CD8-positive, alpha-beta memory T cell (primary cell): Measurements from ENCODE around the gene PHLPP2. TPM values are rescaled to one million over a fixed set of nuclear protein-coding genes. Genes with fewer than 3 reads are reported as not detected.
A peak's percentile ranks its signal among the peaks of the same experiment; 100 is the strongest.

Source experiments
- CTCF ChIA-PET: fragments of 350-600 bp; sonication (Branson Sonifier 250); formaldehyde crosslinking; loops from one replicate; lab custom pipeline; 2021; ENCODE audit warnings: antibody characterized with exemption; lab: Charles Lee
- POLR2A ChIA-PET: fragments of 350-600 bp; sonication (Branson Sonifier 250); formaldehyde crosslinking; loops from one replicate; lab custom pipeline; 2021; ENCODE audit warnings: antibody characterized with exemption; lab: Charles Lee
- DNase-seq, 5 donors: peaks; one replicate each; pipeline versions ENCODE4 v3.0.0 to v3.0.0-alpha.2; 2020 to 2022; ENCODE audit warnings: mixed read lengths in 1 of 5
- H3K27ac ChIP-seq: one replicate; pipeline ENCODE4 v1.7.0; 2013; ENCODE audit warnings: low read depth, mild to moderate bottlenecking, low read length, moderate library complexity
- H3K27me3 ChIP-seq: 2 replicates; pipeline ENCODE4 v1.7.0; 2013; ENCODE audit warnings: low read length, mild to moderate bottlenecking; ENCODE audit not compliant: insufficient read depth, poor library complexity, severe bottlenecking
- H3K36me3 ChIP-seq: 2 replicates; pipeline ENCODE4 v1.7.0; 2013; ENCODE audit warnings: mild to moderate bottlenecking, low read length, moderate library complexity; ENCODE audit not compliant: insufficient read depth
- H3K4me1 ChIP-seq: 2 replicates; pipeline ENCODE4 v1.7.0; 2013; ENCODE audit warnings: mild to moderate bottlenecking, low read length, moderate library complexity; ENCODE audit not compliant: insufficient read depth
- H3K4me3 ChIP-seq: 2 replicates; pipeline ENCODE4 v1.7.0; 2013; ENCODE audit warnings: mild to moderate bottlenecking, low read length
- H3K9me3 ChIP-seq: 2 replicates; pipeline ENCODE4 v1.7.0; 2013; ENCODE audit warnings: mild to moderate bottlenecking, low read length
- H3K27ac Mint-ChIP-seq, 8 donors: one replicate each; pipeline ENCODE4 v1.8.0; 2020 to 2021; ENCODE audit warnings: mixed read lengths in 8 of 8, mild to moderate bottlenecking in 6 of 8, inconsistent platforms in 3 of 8, moderate library complexity in 3 of 8
- H3K27me3 Mint-ChIP-seq, 2 donors: one replicate each; pipeline ENCODE4 v1.8.0; 2020 to 2021; ENCODE audit warnings: mixed read lengths in 2 of 2, mild to moderate bottlenecking in 1 of 2, moderate library complexity in 1 of 2
- H3K36me3 Mint-ChIP-seq, 3 donors: one replicate each; pipeline ENCODE4 v1.8.0; 2020 to 2021; ENCODE audit warnings: mixed read lengths in 3 of 3, inconsistent platforms in 1 of 3, mild to moderate bottlenecking in 1 of 3
- H3K4me1 Mint-ChIP-seq, 3 donors: one replicate each; pipeline ENCODE4 v1.8.0; 2020 to 2021; ENCODE audit warnings: mixed read lengths in 3 of 3, inconsistent platforms in 1 of 3, mild to moderate bottlenecking in 1 of 3
- H3K4me3 Mint-ChIP-seq, 7 donors: one replicate each; pipeline ENCODE4 v1.8.0; 2020 to 2021; ENCODE audit warnings: mixed read lengths in 7 of 7, mild to moderate bottlenecking in 6 of 7, moderate library complexity in 4 of 7, inconsistent platforms in 2 of 7
- H3K9me3 Mint-ChIP-seq, 5 donors: one replicate each; pipeline ENCODE4 v1.8.0; 2020 to 2022; ENCODE audit warnings: mixed read lengths in 5 of 5, mild to moderate bottlenecking in 3 of 5, moderate library complexity in 2 of 5, inconsistent platforms in 1 of 5
- polyA plus RNA-seq: library from polyadenylated mRNA; unstranded; fragments of 300-500 nt; fragmentation: Illumina TruSeq; gene quantifications from one replicate; pipeline ENCODE4 v1.2.3, GENCODE V29; 2021
- total RNA-seq, 2 experiments: library from RNA; stranded (reverse); gene quantifications; one replicate each; pipeline ENCODE4 v1.2.3, GENCODE V29; 2021

PHLPP2 gene, protein sequence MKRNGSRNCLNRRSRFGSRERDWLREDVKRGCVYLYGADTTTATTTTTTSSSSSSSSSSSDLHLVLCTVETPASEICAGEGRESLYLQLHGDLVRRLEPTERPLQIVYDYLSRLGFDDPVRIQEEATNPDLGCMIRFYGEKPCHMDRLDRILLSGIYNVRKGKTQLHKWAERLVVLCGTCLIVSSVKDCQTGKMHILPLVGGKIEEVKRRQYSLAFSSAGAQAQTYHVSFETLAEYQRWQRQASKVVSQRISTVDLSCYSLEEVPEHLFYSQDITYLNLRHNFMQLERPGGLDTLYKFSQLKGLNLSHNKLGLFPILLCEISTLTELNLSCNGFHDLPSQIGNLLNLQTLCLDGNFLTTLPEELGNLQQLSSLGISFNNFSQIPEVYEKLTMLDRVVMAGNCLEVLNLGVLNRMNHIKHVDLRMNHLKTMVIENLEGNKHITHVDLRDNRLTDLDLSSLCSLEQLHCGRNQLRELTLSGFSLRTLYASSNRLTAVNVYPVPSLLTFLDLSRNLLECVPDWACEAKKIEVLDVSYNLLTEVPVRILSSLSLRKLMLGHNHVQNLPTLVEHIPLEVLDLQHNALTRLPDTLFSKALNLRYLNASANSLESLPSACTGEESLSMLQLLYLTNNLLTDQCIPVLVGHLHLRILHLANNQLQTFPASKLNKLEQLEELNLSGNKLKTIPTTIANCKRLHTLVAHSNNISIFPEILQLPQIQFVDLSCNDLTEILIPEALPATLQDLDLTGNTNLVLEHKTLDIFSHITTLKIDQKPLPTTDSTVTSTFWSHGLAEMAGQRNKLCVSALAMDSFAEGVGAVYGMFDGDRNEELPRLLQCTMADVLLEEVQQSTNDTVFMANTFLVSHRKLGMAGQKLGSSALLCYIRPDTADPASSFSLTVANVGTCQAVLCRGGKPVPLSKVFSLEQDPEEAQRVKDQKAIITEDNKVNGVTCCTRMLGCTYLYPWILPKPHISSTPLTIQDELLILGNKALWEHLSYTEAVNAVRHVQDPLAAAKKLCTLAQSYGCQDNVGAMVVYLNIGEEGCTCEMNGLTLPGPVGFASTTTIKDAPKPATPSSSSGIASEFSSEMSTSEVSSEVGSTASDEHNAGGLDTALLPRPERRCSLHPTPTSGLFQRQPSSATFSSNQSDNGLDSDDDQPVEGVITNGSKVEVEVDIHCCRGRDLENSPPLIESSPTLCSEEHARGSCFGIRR (N-terminal part only)
- 10 to 100 TPM; 14.3 to 14.4 TPM for total RNA-seq
- 1.7 TPM for polyA plus RNA-seq

GRCh38 chr16:71724320-71724751 lies at the start of gene PHLPP2:
PHLPP2 (minus strand) TSS chr16:71724701; CDS start chr16:71714795, 9,906 bp downstream.
- Histone ChIP-seq H3K4me3 (peak within 1 kb of the TSS; percentile 43), H3K27me3 (no peaks in the 10 kb centered on the region), H3K36me3 (no peaks in the 10 kb centered on the region), H3K4me1 (peaks cover 6% of the 10 kb centered on the region), H3K9me3 (no peaks in the 10 kb centered on the region), H3K27ac (peak within 1 kb of the TSS; percentile 51)
- no peak for DNase-seq
- H3K4me1 Mint-ChIP-seq = peaks cover 13 to 19% (median 18%) of the 10 kb centered on the region in 3 donors
- peaks cover 0 to 5% (median 0%) of the 10 kb centered on the region in 3 donors for H3K36me3 Mint-ChIP-seq
- H3K9me3 Mint-ChIP-seq = no peaks in the 10 kb centered on the region
- peak within 1 kb of the TSS; percentile 51 to 95 (median 86) for H3K27ac Mint-ChIP-seq
- ChIA-PET POLR2A (no interaction called here), CTCF (no interaction called here)
- H3K4me3 Mint-ChIP-seq = peak within 1 kb of the TSS; percentile 80 to 89 (median 86)
- no peaks in the 10 kb centered on the region for H3K27me3 Mint-ChIP-seq

- Histone ChIP-seq H3K36me3 (peaks cover 18% of the 10 kb centered on the region), H3K4me1 (no peaks in the 10 kb centered on the region), H3K4me3 (no peak overlapping the region), H3K27me3 (no peaks in the 10 kb centered on the region), H3K9me3 (no peaks in the 10 kb centered on the region), H3K27ac (no peak overlapping the region)
- Mint-ChIP-seq H3K27me3 (no peaks in the 10 kb centered on the region), H3K4me1 (peaks cover 11 to 26% (median 24%) of the 10 kb centered on the region in 3 donors), H3K27ac (peak overlapping the region in 1 of 8 donors; percentile 46), H3K36me3 (peaks cover 3 to 75% (median 14%) of the 10 kb centered on the region in 3 donors), H3K9me3 (no peaks in the 10 kb centered on the region), H3K4me3 (no peak overlapping the region)
- POLR2A ChIA-PET = no interaction called here
- CTCF ChIA-PET = interaction anchor here (1.1 kb wide), 1 partner anchor 12 kb away, joined by 3 read pairs; no protein-coding TSS in a partner anchor
- DNase-seq = no peak
Measured at GRCh38 chr16:71771571-71771970, 47.1 kb upstream of the PHLPP2 start.

- no peaks in the 10 kb centered on the region for H3K27me3 ChIP-seq
- no peak for DNase-seq
- H3K9me3 ChIP-seq = no peaks in the 10 kb centered on the region
- Mint-ChIP-seq H3K27ac (peak overlapping the region in 1 of 8 donors; percentile 44), H3K4me1 (peaks cover 3 to 20% (median 10%) of the 10 kb centered on the region in 3 donors), H3K9me3 (no peaks in the 10 kb centered on the region), H3K36me3 (peaks cover 3 to 78% (median 13%) of the 10 kb centered on the region in 3 donors), H3K4me3 (no peak overlapping the region), H3K27me3 (no peaks in the 10 kb centered on the region)
- ChIA-PET POLR2A (no interaction called here), CTCF (interaction anchor here (1.1 to 1.2 kb wide), 2 partner anchors 9 to 86 kb away, joined by 3 to 4 read pairs; no protein-coding TSS in a partner anchor)
- no peak overlapping the region for H3K4me3 ChIP-seq
- H3K4me1 ChIP-seq = no peaks in the 10 kb centered on the region
- H3K36me3 ChIP-seq = peaks cover 20% of the 10 kb centered on the region
- no peak overlapping the region for H3K27ac ChIP-seq
Measured at GRCh38 chr16:71769222-71769621, 44.7 kb upstream of the PHLPP2 start.

GRCh38 chr16:71767060-71767900 lies 42.8 kb upstream of the PHLPP2 start:
- Histone ChIP-seq H3K36me3 (peaks cover 33% of the 10 kb centered on the region), H3K4me1 (no peaks in the 10 kb centered on the region), H3K27me3 (no peaks in the 10 kb centered on the region), H3K27ac (no peak overlapping the region), H3K9me3 (no peaks in the 10 kb centered on the region), H3K4me3 (no peak overlapping the region)
- Mint-ChIP-seq H3K9me3 (no peaks in the 10 kb centered on the region), H3K4me3 (no peak overlapping the region), H3K27me3 (no peaks in the 10 kb centered on the region), H3K27ac (peak overlapping the region in 5 of 8 donors; percentile 24 to 69 (median 39)), H3K4me1 (peaks cover 3 to 20% (median 10%) of the 10 kb centered on the region in 3 donors), H3K36me3 (peaks cover 3 to 84% (median 20%) of the 10 kb centered on the region in 3 donors)
- ChIA-PET CTCF (no interaction called here), POLR2A (no interaction called here)
- DNase-seq = no peak

DNA sequence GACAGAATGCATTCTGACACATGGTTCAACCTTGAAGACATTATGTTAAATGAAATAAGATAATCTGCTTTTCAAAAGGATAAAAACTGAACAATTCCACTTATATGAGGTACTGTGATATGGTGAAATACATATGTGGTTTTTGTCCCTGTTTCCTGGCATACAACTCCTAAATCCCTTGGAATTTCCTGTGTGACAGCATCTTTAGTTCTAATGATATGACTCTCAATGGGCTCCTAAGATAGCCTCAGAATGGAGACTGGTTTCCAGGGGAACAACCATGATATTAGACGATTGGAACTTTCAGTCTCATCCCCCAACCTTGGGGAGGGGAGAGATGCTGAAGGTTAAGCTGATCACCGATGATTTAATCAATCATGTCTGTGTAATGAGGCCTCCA lies 37.7 kb upstream of the PHLPP2 start:
- peak overlapping the region in 1 of 8 donors; percentile 44 for H3K27ac Mint-ChIP-seq
- peaks cover 0 to 85% (median 11%) of the 10 kb centered on the region in 3 donors for H3K36me3 Mint-ChIP-seq
- peaks cover 0 to 2% of the 10 kb centered on the region in 2 donors for H3K27me3 Mint-ChIP-seq
- no peak for DNase-seq
- Histone ChIP-seq H3K4me1 (no peaks in the 10 kb centered on the region), H3K27me3 (no peaks in the 10 kb centered on the region), H3K4me3 (no peak overlapping the region), H3K36me3 (peaks cover 41% of the 10 kb centered on the region), H3K9me3 (no peaks in the 10 kb centered on the region), H3K27ac (no peak overlapping the region)
- no peak overlapping the region for H3K4me3 Mint-ChIP-seq
- no peaks in the 10 kb centered on the region for H3K9me3 Mint-ChIP-seq
- H3K4me1 Mint-ChIP-seq = peaks cover 2 to 13% (median 4%) of the 10 kb centered on the region in 3 donors
- CTCF ChIA-PET = no interaction called here
- POLR2A ChIA-PET = interaction anchor here (0.9 kb wide), 1 partner anchor 46 kb away, joined by 3 read pairs; the partner anchor contains the start of gene AP1G1

DNA sequence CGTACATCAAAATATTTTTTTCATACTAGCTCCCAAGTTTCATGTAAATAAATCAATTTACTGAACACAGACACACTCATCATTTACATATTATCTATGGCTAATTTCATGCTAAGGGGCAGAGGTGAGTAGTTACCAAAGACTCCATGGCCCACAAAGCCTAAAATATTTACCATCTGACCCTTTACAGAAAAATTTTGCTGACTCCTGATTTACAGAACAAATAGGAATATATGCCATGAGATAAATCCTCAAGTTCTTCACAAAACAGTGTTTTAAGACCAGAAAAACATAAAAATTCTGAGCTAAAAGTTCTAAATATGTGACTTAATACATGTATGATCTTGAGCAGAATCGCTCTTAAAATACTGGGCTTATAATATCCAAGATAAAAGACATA lies 36.6 kb upstream of the PHLPP2 start:
- CTCF ChIA-PET = no interaction called here

More for the DNA sequence above, 36.6 kb upstream of the PHLPP2 start:
- H3K27me3 ChIP-seq = no peaks in the 10 kb centered on the region
- no peak overlapping the region for H3K27ac ChIP-seq
- no peaks in the 10 kb centered on the region for H3K4me1 ChIP-seq
- no peaks in the 10 kb centered on the region for H3K9me3 ChIP-seq
- H3K9me3 Mint-ChIP-seq = no peaks in the 10 kb centered on the region
- POLR2A ChIA-PET = no interaction called here
- H3K36me3 ChIP-seq = peaks cover 42% of the 10 kb centered on the region
- no peak for DNase-seq
- H3K27me3 Mint-ChIP-seq = peaks cover 0 to 2% of the 10 kb centered on the region in 2 donors
- peaks cover 0 to 2% (median under 1%) of the 10 kb centered on the region in 3 donors for H3K4me1 Mint-ChIP-seq
- no peak overlapping the region for H3K4me3 Mint-ChIP-seq
- no peak overlapping the region for H3K27ac Mint-ChIP-seq
- H3K36me3 Mint-ChIP-seq = peaks cover 0 to 86% (median 13%) of the 10 kb centered on the region in 3 donors
- no peak overlapping the region for H3K4me3 ChIP-seq
